K562 (cell line): ENCODE data around the gene GDF15. TPM values are rescaled to one million over a fixed set of nuclear protein-coding genes. Genes with fewer than 3 reads are reported as not detected.
A peak's percentile ranks its signal among the peaks of the same experiment; 100 is the strongest.

Experiments
- ARID4B ChIP-seq: sonication (generic); formaldehyde crosslinking; IDR thresholded peaks from 2 replicates; pipeline ENCODE4 v1.8.0; 2022; ENCODE audit warnings: mild to moderate bottlenecking, missing genetic modification reagents
- DNMT1 ChIP-seq: fragments of 450-650 bp; IDR thresholded peaks from 2 replicates; pipeline ENCODE4 v1.6.1; 2016; ENCODE audit warnings: antibody characterized with exemption, mild to moderate bottlenecking
- ELK3 ChIP-seq: fragments of 450-650 bp; formaldehyde crosslinking; IDR thresholded peaks from 2 replicates; pipeline ENCODE4 v1.4.0; 2020; ENCODE audit warnings: mild to moderate bottlenecking
- GTF3C2 ChIP-seq: IDR thresholded peaks from 3 replicates; pipeline ENCODE4 v1.6.1; 2011; ENCODE audit warnings: borderline replicate concordance, mild to moderate bottlenecking, moderate library complexity; ENCODE audit not compliant: insufficient read length; ENCODE audit errors: extremely low read depth
- ID3 ChIP-seq, 2 experiments: fragments of 250-450 bp in 1 of 2; fragments of 450-650 bp in 1 of 2; sonication (Bioruptor Pico) in 1 of 2; IDR thresholded peaks; 2 replicates each; pipeline versions ENCODE4 v1.6.1 to v1.8.0; 2016 to 2021; ENCODE audit warnings: mild to moderate bottlenecking in 2 of 2, moderate library complexity in 2 of 2, missing compliant biosample characterization in 1 of 2, missing genetic modification characterization in 1 of 2
- IFI16 ChIP-seq: fragments of 250-450 bp; sonication (Bioruptor Pico); IDR thresholded peaks from 2 replicates; pipeline ENCODE4 v2.1.2; 2022; ENCODE audit warnings: mild to moderate bottlenecking, inconsistent platforms
- ZBTB1 ChIP-seq: sonication (generic); formaldehyde crosslinking; IDR thresholded peaks from 2 replicates; pipeline ENCODE4 v1.8.1; 2023; ENCODE audit warnings: missing genetic modification reagents, low read depth, mild to moderate bottlenecking, borderline replicate concordance
- ZFP36 ChIP-seq: fragments of 150-350 bp; IDR thresholded peaks from 2 replicates; pipeline ENCODE4 v1.6.1; 2018; ENCODE audit warnings: low read length, low read depth; ENCODE audit not compliant: partially characterized antibody
- ZNF592 ChIP-seq: fragments of 450-650 bp; IDR thresholded peaks from 2 replicates; pipeline ENCODE4 v1.6.1; 2017; ENCODE audit warnings: antibody characterized with exemption, mild to moderate bottlenecking
- ZNF79 ChIP-seq: fragments of 250-450 bp; sonication (Bioruptor Pico); IDR thresholded peaks from 2 replicates; pipeline ENCODE4 v1.4.0; 2020; ENCODE audit warnings: low read depth, mild to moderate bottlenecking, moderate library complexity
- polyA plus RNA-seq, 8 experiments: library from polyadenylated mRNA; depleted of rRNA in 4 of 8; stranded (reverse) in 5 of 8; unstranded in 3 of 8; fragments of >200 nt; fragmentation: Nextera tagmentation in 2 of 8; fragmentation: Illumina TruSeq in 1 of 8; extraction: Ambion mirVana in 2 of 8; extraction: Trizol in 1 of 8; gene quantifications; 2 replicates each; pipeline versions ENCODE4 v1.2.1 to v1.2.3, GENCODE V29; 2011 to 2014; ENCODE audit warnings: inconsistent platforms in 1 of 8, missing spikeins in 1 of 8
- total RNA-seq, 7 experiments: library from RNA; depleted of rRNA in 6 of 7; stranded (reverse); fragments of >200 nt in 6 of 7; fragmentation: Illumina TruSeq in 2 of 7; extraction: Trizol in 2 of 7; gene quantifications; 2 replicates each; pipeline versions ENCODE4 v1.2.1 to v1.2.3, GENCODE V29; 2011 to 2021; ENCODE audit warnings: low replicate concordance in 1 of 7
- TF ChIP-seq, protein P1 (sequence below), 3 experiments: fragments of 200-800 bp in 1 of 3; sonication (Bioruptor generic) in 1 of 3; sonication (generic) in 1 of 3; formaldehyde crosslinking in 1 of 3; IDR thresholded peaks; 2 replicates each; pipeline versions ENCODE4 v1.6.1 to v1.8.0; 2016 to 2022; ENCODE audit warnings: mild to moderate bottlenecking in 2 of 3, missing compliant biosample characterization in 2 of 3, missing genetic modification characterization in 2 of 3, missing genetic modification reagents in 1 of 3

Gene GDF15
- total and polyA plus RNA-seq, 9 of the 15 experiments (the other 6 are each of a cell fraction or from before 2014, with no cell fraction given) = 2.3 to 82.4 (median 12.5) TPM

GRCh38 chr19:18418029-18418482 lies 32.1 kb downstream of the GDF15 start (continued):
- TF ChIP-seq ARID4B (CRISPR knock-in tag) (peak; percentile 7; the same call in 1 of the 2 replicates), ZNF79 (no peak), ELK3 (no peak), ZNF592 (no peak), ID3 (CRISPR knock-in tag; IDR thresholded peaks at IDR 0.05) (no peak), ID3 (tag; IDR thresholded peaks at IDR 0.05) (0 out of 2 replicates have a peak, but pooled peaks have one; percentile 8), ZFP36 (no peak), DNMT1 (no peak), GTF3C2 (no peak), ZBTB1 (CRISPR knock-in tag) (0 out of 2 replicates have a peak, but pooled peaks have one; percentile 24), IFI16 (CRISPR knock-in tag) (no peak)
- TF ChIP-seq, protein P1, sequence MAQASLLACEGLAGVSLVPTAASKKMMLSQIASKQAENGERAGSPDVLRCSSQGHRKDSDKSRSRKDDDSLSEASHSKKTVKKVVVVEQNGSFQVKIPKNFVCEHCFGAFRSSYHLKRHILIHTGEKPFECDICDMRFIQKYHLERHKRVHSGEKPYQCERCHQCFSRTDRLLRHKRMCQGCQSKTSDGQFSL (CRISPR knock-in tag; IDR thresholded peaks at IDR 0.05) = peak; percentile 52; the same call in 1 of the 2 replicates
- TF ChIP-seq, protein P1 (tag; IDR thresholded peaks at IDR 0.05) = no peak
